Loucy (cell line): ENCODE data around the gene FABP1.

Experiments
- H2AFZ ChIP-seq: fragments of 200-600 bp; sonication (generic); 2 replicates; pipeline ENCODE4 v1.6.0; 2016; ENCODE audit warnings: antibody characterized with exemption, mild to moderate bottlenecking, low read length, moderate library complexity
- H3F3A ChIP-seq: fragments of 200-600 bp; 2 replicates; pipeline ENCODE4 v1.6.0; 2016; ENCODE audit warnings: antibody characterized with exemption, low read depth, mild to moderate bottlenecking
- H3K27me3 ChIP-seq: fragments of 200-600 bp; sonication (generic); 2 replicates; pipeline ENCODE4 v1.6.1; 2014; ENCODE audit warnings: low read length, mild to moderate bottlenecking; ENCODE audit not compliant: insufficient read depth, poor library complexity, severe bottlenecking
- H3K36me3 ChIP-seq: fragments of 200-600 bp; sonication (generic); 2 replicates; pipeline ENCODE4 v1.6.1; 2016; ENCODE audit warnings: low read length; ENCODE audit not compliant: insufficient read depth
- H3K4me1 ChIP-seq: fragments of 200-600 bp; sonication (generic); 2 replicates; pipeline ENCODE4 v1.5.1; 2014; ENCODE audit warnings: low read length, mild to moderate bottlenecking; ENCODE audit not compliant: insufficient read depth, poor library complexity, severe bottlenecking
- H3K4me2 ChIP-seq: fragments of 200-600 bp; sonication (generic); 2 replicates; pipeline ENCODE4 v1.6.0; 2014; ENCODE audit warnings: antibody characterized with exemption, low read length, low read depth, mild to moderate bottlenecking; ENCODE audit not compliant: poor library complexity, severe bottlenecking
- H3K4me3 ChIP-seq: fragments of 200-600 bp; sonication (generic); 2 replicates; pipeline ENCODE4 v1.5.1; 2014; ENCODE audit warnings: low read length, mild to moderate bottlenecking, mixed read lengths; ENCODE audit not compliant: poor library complexity, severe bottlenecking
- H3K79me2 ChIP-seq: fragments of 200-600 bp; sonication (generic); 2 replicates; pipeline ENCODE4 v1.6.1; 2014; ENCODE audit warnings: low read length; ENCODE audit not compliant: insufficient read depth
- H3K9ac ChIP-seq: fragments of 200-600 bp; sonication (generic); 2 replicates; pipeline ENCODE4 v1.6.0; 2014; ENCODE audit warnings: mild to moderate bottlenecking, low read depth, low read length, moderate library complexity; ENCODE audit not compliant: poor library complexity, severe bottlenecking
- H3K9me2 ChIP-seq: fragments of 200-600 bp; sonication (generic); replicated peaks from 2 replicates; pipeline ENCODE4 v1.6.1; 2016; ENCODE audit warnings: low read depth, low read length, mixed read lengths
- H3K9me3 ChIP-seq: fragments of 200-600 bp; sonication (generic); 2 replicates; pipeline ENCODE4 v1.6.1; 2014; ENCODE audit warnings: mild to moderate bottlenecking, antibody characterized with exemption, low read length, low read depth; ENCODE audit not compliant: insufficient read depth
- H4K20me1 ChIP-seq: fragments of 200-600 bp; sonication (generic); 2 replicates; pipeline ENCODE4 v1.6.0; 2014; ENCODE audit warnings: antibody characterized with exemption, low read length, mild to moderate bottlenecking; ENCODE audit not compliant: insufficient read depth, poor library complexity, severe bottlenecking
- EZH2phosphoT487 ChIP-seq: fragments of 200-600 bp; IDR thresholded peaks from 2 replicates; pipeline ENCODE4 v1.6.1; 2018; ENCODE audit warnings: antibody characterized with exemption, mild to moderate bottlenecking, moderate library complexity, borderline replicate concordance
- TF ChIP-seq, protein P1 (sequence below): fragments of 200-600 bp; sonication (generic); conservative IDR thresholded peaks from 2 replicates; pipeline ENCODE4 v1.5.1; 2014; ENCODE audit warnings: mild to moderate bottlenecking, antibody characterized with exemption, low read length

FABP1 gene

DNA sequence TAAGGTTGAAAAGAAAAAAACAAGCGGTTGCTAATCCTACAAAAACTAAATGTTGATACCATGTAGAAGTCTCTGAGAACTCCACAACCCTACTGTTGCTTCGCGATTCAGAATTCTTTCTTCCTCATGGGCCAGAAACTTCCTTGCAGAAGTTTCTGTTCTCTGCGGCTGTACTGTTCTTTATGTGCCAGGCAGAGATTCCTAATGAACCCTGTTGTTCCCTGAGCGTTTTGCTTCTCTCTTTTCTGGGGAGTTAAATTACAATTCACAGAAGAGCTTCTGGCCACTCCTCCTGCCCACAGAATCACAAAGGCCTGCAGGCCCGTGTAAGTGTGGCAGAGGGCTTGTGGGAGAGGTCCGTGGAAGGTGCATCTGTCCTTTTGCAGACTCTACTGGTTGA is 40.5 kb upstream of the FABP1 start:
- Histone ChIP-seq H3F3A (no peaks in the 10 kb centered on the region), H2AFZ (no peak overlapping the region), H3K79me2 (no peaks in the 10 kb centered on the region), H3K27me3 (no peaks in the 10 kb centered on the region), H3K4me3 (no peak overlapping the region), H3K9me2 (no peaks in the 10 kb centered on the region), H3K36me3 (no peaks in the 10 kb centered on the region), H3K4me2 (no peak overlapping the region), H3K4me1 (no peaks in the 10 kb centered on the region), H4K20me1 (no peaks in the 10 kb centered on the region), H3K9me3 (no peaks in the 10 kb centered on the region), H3K9ac (no peak overlapping the region)
- no peak for TF ChIP-seq EZH2phosphoT487
- TF ChIP-seq, protein P1, sequence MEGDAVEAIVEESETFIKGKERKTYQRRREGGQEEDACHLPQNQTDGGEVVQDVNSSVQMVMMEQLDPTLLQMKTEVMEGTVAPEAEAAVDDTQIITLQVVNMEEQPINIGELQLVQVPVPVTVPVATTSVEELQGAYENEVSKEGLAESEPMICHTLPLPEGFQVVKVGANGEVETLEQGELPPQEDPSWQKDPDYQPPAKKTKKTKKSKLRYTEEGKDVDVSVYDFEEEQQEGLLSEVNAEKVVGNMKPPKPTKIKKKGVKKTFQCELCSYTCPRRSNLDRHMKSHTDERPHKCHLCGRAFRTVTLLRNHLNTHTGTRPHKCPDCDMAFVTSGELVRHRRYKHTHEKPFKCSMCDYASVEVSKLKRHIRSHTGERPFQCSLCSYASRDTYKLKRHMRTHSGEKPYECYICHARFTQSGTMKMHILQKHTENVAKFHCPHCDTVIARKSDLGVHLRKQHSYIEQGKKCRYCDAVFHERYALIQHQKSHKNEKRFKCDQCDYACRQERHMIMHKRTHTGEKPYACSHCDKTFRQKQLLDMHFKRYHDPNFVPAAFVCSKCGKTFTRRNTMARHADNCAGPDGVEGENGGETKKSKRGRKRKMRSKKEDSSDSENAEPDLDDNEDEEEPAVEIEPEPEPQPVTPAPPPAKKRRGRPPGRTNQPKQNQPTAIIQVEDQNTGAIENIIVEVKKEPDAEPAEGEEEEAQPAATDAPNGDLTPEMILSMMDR: no peak

DNA sequence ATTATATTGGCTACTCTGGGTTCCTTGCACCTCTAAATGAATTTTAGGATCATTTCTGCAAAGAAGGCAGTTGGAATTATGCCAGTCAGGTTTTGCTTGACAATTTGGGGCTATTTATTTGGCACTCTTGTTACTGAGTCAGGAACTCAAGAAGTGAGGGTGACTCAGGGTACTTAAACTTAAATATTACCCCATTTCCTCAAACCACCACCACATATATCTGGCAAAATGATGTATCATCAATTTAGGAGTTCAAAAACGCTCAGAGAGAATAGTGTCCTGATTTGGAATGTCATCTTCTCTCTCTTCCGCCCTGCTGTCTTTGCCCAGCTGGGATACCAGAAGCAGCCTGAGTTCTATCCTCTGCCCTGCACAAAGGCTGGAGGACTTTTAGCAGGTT is 39.9 kb upstream of the FABP1 start:
- H3K4me2 ChIP-seq: no peak overlapping the region
- H3K27me3 ChIP-seq: no peaks in the 10 kb centered on the region
- H3K4me3 ChIP-seq: no peak overlapping the region
- H3K36me3 ChIP-seq: no peaks in the 10 kb centered on the region
- no peaks in the 10 kb centered on the region for H3K4me1 ChIP-seq
- H4K20me1 ChIP-seq: no peaks in the 10 kb centered on the region
- no peaks in the 10 kb centered on the region for H3K79me2 ChIP-seq
- H3K9ac ChIP-seq: no peak overlapping the region
- TF ChIP-seq, protein P1: no peak
- no peak for TF ChIP-seq EZH2phosphoT487
- no peaks in the 10 kb centered on the region for H3K9me3 ChIP-seq
- no peaks in the 10 kb centered on the region for H3K9me2 ChIP-seq
- no peaks in the 10 kb centered on the region for H3F3A ChIP-seq
- H2AFZ ChIP-seq: no peak overlapping the region

DNA sequence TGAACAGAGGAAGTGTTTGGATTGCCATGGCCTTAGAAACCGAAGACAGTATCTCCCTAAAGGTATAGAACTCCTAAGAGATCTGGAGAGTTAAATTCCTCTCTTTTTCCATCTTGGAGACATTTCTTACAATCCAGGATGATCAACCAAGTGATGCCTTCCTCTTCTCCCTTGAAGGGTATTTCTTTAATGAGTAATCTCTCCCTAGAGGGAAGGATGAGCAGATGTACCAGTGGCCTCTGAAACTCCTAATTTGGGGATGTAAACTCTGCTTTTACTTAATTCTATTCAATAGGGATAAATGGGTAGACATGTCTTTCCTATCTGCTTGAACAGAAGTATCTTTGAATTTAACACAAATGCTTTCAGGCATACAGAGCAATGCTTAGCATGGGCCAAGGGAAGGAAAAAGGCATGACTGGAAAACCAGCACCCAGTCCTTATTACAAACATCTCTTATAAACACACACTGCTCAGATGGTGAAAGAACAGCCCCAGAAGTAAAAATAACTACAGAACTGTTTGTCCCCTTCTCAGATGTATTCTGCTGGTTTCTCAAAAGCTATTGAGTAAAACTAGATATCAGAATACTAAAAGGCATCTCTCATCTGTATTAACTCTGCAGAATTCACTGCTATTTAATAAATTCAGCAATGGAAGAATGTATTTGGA is 37.6 kb upstream of the FABP1 start:
- Histone ChIP-seq H3K4me2 (no peak overlapping the region), H2AFZ (no peak overlapping the region), H3F3A (no peaks in the 10 kb centered on the region), H3K4me3 (no peak overlapping the region), H3K9ac (no peak overlapping the region), H3K4me1 (no peaks in the 10 kb centered on the region), H3K27me3 (no peaks in the 10 kb centered on the region), H4K20me1 (no peaks in the 10 kb centered on the region), H3K79me2 (no peaks in the 10 kb centered on the region), H3K9me2 (no peaks in the 10 kb centered on the region), H3K9me3 (no peaks in the 10 kb centered on the region), H3K36me3 (no peaks in the 10 kb centered on the region)
- no peak for TF ChIP-seq EZH2phosphoT487

DNA sequence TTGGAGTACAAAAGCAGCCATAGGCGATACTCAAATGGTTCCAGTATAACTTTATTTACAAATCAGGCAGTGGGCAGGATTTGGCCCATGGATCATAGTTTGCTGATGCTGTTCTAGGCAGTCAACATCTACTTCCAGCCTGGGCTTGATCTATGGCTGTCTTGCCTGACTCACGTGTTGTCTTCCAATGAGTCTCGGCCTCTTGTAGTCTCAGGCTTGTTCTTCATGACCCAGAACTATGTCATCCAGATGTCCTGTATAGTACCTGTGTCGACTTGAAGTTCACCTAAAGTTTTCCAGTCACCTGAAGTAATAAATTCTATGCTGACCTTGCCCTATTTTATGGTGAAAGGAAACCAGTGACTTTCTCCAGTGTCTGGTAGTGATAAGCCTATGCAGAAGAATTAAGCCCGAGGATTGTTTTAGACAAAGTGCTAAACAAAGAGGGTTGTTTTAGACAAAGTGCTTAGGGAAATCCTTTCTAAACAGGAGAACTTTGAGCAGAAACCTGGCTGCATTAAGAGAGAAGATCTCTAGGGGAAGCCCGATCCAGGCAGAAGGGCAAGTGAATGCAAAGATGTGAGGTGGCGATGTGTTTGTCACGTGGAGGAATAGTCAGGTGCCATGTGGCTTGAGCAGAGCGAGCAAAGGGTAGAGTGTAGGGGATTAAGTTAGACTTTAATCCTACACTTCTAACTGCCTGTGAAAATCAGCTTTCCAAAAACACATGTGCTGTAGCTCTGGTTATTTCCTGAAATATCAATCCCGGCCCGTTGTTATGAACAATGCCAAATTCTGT is 33.8 kb upstream of the FABP1 start:
- H3K36me3 ChIP-seq: no peaks in the 10 kb centered on the region
- H3K4me2 ChIP-seq: no peak overlapping the region
- no peak overlapping the region for H2AFZ ChIP-seq
- no peaks in the 10 kb centered on the region for H3F3A ChIP-seq
- no peaks in the 10 kb centered on the region for H3K27me3 ChIP-seq
- H3K9ac ChIP-seq: no peak overlapping the region
- H3K9me3 ChIP-seq: no peaks in the 10 kb centered on the region
- no peaks in the 10 kb centered on the region for H3K79me2 ChIP-seq
- H3K4me1 ChIP-seq: no peaks in the 10 kb centered on the region
- TF ChIP-seq, protein P1: no peak
- no peak for TF ChIP-seq EZH2phosphoT487
- H4K20me1 ChIP-seq: no peaks in the 10 kb centered on the region
- H3K9me2 ChIP-seq: no peaks in the 10 kb centered on the region
- H3K4me3 ChIP-seq: no peak overlapping the region
